Activated gamma-delta T cell (primary cell): Measurements from ENCODE around the gene GAS6.
"Not testable (repeated sequence)": the region's sequence is repeated elsewhere in the genome, so short reads cannot be mapped to it uniquely, and the experiment has no call there.

Experiments
- DNase-seq: peaks from one replicate; lab custom pipeline; 2025; lab: John Stamatoyannopoulos, UW

The GAS6 gene

DNA sequence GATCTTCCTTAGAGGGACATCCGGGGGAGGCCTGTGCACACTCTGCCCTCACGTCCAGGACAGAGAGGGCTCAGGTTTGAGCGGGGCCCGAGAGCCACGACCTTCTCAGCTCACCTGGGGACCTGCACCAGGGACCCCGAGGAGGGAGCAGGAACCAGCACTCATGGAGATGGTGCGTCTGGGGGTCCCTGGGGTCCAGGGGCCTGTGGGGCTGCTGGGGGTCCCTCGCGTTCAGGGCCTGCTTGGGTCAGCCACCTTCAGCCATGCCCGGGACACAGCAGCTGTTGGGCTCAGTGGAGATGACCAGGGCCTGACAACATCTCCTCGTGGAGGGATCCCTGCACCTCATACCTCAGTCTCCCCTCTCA lies 57.8 kb downstream of the GAS6 start:
- DNase-seq: no peak

DNA sequence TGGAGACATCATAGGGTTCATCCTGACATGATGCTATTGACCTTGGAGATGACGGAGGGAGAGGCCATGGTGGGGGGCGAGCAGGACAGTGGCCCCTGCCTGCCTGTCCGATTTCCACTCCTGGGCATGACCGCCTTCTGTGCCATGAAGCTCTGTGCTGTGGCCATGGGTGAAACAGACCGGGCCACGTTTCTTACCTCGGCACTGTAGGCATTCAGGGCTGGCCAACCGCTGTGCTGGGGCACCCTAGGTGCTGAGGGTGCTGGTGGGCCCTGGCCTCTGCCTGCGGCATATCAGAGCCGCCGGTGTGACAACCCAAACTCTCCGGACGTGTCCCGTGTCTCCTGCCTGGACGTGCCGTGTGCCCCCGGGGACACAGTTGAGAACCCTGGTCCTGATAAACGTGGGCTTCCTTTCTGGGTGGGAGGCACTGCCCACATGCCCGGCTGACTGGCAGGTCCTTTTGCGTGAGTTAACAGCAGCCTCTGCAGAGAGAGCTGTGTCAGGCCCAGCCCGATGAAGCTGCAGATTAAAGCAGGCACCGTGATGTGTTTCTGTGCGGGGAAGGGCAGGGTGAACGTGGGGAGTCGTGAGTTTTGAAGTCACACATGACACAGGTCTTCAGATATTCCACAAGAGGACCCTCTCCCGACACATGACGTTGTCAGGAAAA lies 58.3 kb downstream of the GAS6 start:
- no peak for DNase-seq

- DNase-seq: no peak
These were observed 59.0 kb downstream of the GAS6 start for GRCh38 chr13:113804703-113805430.

GRCh38 chr13:113804017-113804702 lies 59.7 kb downstream of the GAS6 start:
- DNase-seq: no peak

- DNase-seq: no peak
These were observed 60.4 kb downstream of the GAS6 start for GRCh38 chr13:113803409-113804016.

- DNase-seq: no peak
These were observed 61.1 kb downstream of the GAS6 start for GRCh38 chr13:113802761-113803160.

- DNase-seq: no peak
These were observed 61.8 kb downstream of the GAS6 start for GRCh38 chr13:113802090-113802531.

DNA sequence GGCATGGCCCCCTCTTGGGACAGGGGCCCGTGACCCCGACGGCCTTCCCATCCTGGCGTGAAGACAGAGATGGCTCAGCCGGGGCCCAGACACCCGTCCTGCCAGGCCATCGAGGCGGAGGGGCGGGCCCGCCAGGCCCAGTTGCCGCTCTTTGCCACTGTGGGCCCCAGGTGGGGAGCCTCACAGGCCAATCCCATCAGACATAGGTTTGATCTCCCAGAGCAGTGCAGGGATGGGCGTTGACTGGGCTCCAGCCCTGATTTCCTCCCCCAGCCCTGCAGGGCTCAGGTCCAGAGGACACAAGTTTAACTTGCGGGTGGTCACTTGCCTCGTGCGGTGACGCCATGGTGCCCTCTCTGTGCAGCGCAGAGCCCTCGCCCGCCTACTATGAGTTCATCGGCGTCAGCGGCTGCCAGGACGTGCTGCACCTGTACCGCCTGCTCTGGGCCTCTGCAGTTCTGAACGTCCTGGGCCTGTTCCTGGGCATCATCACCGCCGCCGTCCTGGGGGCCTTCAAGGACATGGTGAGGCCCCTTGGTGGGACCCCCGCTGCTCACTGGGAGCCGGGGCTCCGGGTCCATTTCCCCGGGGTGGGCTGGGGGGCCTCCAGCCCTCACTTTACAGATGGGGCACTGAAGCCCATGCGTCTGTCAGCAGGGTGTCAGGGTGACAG lies 62.5 kb downstream of the GAS6 start:
- DNase-seq: no peak

DNA sequence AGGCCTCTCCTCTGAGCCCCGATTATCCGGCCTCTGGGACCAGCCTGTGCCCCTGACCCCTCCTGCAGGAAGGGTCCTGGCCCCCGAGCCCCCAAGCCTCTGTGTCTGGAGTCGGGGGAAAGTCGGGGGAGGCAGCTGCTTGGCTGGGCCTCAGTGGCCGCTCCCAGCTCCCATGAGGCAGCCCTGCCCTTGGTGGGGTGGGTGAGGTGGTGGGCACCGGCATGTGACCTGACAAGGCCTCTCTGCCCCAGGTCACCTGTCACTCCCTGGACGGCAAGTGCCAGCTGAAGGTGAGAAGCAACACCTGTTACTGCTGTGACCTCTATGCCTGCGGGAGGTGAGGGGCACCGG lies 63.3 kb downstream of the GAS6 start:
- DNase-seq: no peak

- no peak for DNase-seq
These were observed 65.6 kb downstream of the GAS6 start for GRCh38 chr13:113798200-113798811.

DNA sequence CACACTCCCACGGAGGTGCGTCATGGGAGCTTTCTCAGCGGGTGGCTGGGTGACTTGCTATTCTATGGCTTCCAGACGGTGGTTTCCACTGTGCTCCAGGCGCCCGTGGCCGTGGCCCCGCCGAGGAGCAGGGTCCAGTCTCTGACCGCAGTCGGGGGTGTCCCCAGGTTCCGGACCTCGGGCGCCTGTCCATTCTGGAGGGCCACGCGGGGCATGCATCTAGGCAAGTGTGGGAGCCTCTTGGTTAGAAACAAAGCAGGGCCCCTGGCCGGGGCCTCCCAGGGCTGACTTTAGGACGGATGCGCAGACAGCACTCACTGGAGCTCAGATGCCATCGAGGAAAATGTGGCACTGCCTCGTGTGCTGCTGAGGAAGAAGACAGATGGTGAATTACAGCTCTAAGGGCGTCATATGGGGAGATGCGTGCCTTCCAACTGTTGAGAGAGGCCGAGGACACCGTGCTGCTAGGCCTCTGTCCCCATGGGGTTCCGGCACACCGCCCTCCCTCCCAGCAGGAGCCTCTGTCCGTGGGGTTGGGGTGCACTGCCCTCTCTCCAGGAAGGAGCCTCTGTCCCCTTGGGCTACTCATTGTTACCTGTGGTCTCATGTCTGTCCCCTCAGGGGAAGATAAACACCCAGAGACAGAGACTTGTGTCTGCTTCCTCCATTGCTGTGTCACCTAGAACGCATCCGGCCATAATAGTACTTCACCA lies 66.8 kb downstream of the GAS6 start:
- no peak for DNase-seq

DNA sequence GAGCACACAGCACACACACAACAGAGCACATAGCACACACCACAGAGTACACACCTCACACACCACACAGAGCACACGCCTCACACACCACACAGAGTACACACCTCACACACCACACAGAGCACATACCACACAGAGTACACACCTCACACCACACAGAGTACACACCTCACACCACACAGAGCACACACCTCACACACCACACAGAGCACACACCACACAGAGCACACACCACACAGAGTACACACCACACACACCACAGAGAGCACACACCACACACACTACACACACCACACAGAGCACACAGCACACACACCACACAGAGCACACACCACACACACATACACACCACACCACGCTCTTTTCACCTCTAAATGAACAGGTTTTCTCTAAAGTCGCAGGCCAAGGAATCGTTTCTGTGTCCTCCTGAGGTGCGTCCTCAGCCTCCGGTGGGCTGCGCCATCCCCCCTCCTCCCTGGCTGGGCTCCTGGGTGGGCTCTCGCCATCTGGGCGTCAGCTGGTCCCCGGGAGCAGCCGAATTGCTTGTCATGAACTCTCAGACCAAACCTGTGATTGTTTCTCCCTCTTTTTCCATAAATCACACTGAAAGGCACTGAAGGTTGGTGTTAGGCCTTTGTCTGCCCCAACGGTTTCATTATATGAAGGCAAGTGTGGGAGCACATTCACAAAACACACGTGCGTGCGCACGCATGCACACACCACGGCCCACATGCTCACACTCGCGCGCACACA lies 67.5 kb downstream of the GAS6 start:
- DNase-seq: no peak

DNA sequence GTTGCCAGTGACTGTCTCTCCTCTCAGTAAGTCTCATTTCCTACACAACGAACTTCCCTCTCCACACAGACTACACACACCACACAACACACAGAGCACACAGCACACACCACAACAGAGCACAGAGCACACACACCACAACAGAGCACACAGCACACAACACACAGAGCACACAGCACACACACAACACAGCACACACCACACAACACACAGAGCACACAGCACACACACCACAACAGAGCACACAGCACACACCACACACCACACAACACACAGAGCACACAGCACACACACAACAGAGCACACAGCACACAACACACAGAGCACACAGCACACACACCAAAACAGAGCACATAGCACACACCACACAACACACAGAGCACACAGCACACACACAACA lies 68.5 kb downstream of the GAS6 start:
- DNase-seq: not testable (repeated sequence)

DNA sequence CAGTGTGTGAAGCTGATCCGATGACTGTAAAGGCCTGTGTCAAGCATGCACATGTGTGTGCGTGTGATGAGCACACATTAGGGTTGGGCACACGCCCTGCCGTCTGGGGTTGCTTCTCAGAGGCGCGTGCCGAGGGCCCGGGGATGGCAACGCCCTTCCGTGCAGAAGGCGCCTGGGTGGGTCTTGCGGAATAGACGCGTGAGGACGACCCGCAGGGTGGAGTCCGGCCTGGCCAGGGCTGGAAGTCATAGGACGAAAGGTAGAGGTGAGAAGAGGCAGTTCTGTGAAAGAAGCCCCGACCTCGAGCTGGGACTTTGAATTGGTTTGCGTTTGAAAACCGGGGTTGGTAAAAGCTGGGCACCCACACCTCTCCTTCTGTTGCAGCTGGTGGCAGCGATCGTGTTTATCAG lies 69.1 kb downstream of the GAS6 start:
- DNase-seq: no peak

DNA sequence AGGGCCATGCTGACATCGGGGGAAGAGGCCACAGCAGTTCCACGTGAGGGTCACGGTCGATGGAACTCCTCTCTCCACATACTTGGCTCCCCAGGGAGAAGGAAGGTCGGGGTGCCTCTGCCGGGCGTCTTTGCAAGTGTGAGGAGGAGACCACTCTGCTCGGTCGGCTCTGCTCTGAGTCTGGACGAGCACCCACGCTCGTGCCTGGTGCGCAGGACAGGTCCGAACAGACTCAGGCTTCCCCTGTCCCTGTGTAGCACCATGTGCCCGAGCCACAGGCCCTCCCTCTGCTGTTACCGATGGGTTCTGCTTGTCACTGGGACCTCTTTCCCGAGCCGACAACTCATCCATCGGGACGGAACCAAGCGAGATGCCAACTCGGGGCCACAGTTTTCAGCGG lies 69.8 kb downstream of the GAS6 start:
- DNase-seq: no peak

GRCh38 chr13:113793718-113794085 lies 70.2 kb downstream of the GAS6 start:
- no peak for DNase-seq

DNA sequence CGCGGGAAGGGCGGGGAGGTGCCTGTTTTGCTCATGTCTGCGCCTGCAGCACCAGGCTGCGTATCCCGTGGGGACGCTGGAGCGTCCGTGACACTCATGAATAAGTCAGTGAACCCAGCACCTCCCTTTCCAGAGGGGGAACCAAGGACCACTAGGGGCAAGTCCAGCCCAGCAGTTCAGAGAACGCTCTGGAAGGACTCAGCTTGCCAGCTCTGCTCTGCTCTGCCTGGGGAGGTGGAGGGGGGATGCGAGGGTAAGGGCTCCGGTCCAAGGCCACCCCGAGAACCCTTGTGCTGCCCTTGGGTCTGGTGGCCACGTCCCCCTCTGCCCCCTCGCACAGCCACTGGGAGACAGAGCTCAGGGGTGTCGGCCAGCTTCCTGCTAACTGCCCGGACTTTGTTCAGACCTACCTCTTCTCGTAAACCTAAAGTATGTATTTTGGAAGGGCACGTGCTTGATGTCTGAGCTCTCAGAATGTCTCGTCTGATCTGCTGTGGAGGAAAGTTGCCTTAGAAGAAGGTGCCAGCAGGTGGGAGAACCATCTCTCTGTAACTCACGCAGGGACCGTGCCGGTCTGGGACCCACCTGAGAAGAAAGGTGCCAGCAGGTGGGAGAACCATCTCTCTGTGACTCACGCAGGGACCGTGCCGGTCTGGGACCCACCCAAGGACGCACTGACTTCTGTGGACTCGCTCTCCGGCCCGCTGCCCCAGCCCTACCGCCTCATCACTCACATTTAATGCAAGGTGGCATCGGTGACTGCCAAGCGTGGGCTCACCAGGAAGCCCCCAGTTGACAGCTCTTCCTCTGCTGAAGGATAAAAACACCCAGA lies 70.8 kb downstream of the GAS6 start:
- DNase-seq: no peak

DNA sequence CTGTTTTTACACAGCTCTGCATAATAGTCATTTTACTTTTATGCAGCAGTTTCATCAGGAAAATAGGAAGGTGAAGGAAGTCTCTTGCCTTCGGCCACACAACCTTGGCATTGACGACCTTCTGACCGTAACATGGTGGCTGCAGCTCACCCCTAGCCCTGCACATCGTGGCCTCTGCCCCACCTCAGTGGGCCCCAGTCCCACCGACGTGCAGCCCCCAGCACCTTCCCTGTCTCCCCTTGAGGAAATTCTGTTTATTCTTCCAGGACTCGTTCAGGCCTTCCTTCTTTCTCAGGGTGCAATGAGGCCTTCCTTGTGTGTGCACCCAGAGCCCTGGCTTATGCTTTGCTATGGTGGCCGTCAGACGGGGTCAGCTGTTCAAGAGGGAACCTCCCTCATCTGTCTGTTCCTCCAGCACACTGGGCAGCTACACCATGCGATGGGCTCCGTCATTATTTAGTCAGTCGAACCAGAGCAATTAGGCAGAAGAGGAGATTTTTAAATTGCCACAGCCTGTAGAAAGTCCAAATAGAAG lies 71.6 kb downstream of the GAS6 start:
- DNase-seq: no peak

GRCh38 chr13:113791761-113792160 lies 72.1 kb downstream of the GAS6 start:
- no peak for DNase-seq
